ENCODE data around the gene RNF26.

- no peak for TF ChIP-seq JARID2 (CRISPR knock-in tag; IDR thresholded peaks at IDR 0.05; ENCODE audit: insufficient replicate concordance)
- TF ChIP-seq EZH2 (conservative IDR thresholded peaks at IDR 0.05; ENCODE audit: low read depth, low read length): no peak
- no peak for TF ChIP-seq NR2C2 (CRISPR knock-in tag; IDR thresholded peaks at IDR 0.05; ENCODE audit: borderline replicate concordance)
- TF ChIP-seq TEAD2 (CRISPR knock-in tag; IDR thresholded peaks at IDR 0.05): no peak
- no peak for TF ChIP-seq THRA (CRISPR knock-in tag; IDR thresholded peaks at IDR 0.05; ENCODE audit: borderline replicate concordance)
- TF ChIP-seq ZNF484 (CRISPR knock-in tag; IDR thresholded peaks at IDR 0.05; ENCODE audit: borderline replicate concordance, low read depth): no peak
- no peak; a peak in 1 of 4 replicates for TF ChIP-seq POLR2A (IDR thresholded peaks at IDR 0.05; ENCODE audit: insufficient read depth in 1 of 2, low read depth in 2 of 2, low read length in 2 of 2)
- TF ChIP-seq SRF (IDR thresholded peaks at IDR 0.05; ENCODE audit: low read depth, low read length): no peak
- TF ChIP-seq CBFB (CRISPR knock-in tag; IDR thresholded peaks at IDR 0.05): no peak
These were observed 16.6 kb upstream of the RNF26 start for GRCh38 chr11:119317592-119318239.
